Endothelial cell of umbilical vein (primary cell): ENCODE measurements around the gene UPF2. TPM values are rescaled to one million over a fixed set of nuclear protein-coding genes. Genes with fewer than 3 reads are reported as not detected.

ENCODE experiments used
- BruUV-seq: library from RNA; stranded (reverse); fragments of 400-500 nt; replicated peaks from 2 replicates; lab custom pipeline; 2021; lab: Mats Ljungman, UMichigan
- CTCF ChIA-PET: fragments of 300-600, 350-600 bp; sonication (Branson Sonifier 250); formaldehyde crosslinking; loops from one replicate; lab custom pipeline; 2021; ENCODE audit warnings: antibody characterized with exemption, inconsistent platforms; lab: Charles Lee
- POLR2A ChIA-PET: fragments of 300-600, 350-600 bp; sonication (Branson Sonifier 250); formaldehyde crosslinking; loops from one replicate; lab custom pipeline; 2021; ENCODE audit warnings: antibody characterized with exemption, inconsistent platforms; lab: Charles Lee
- DNase-seq: peaks from one replicate; pipeline ENCODE4 v3.0.0-alpha.2; 2011; ENCODE audit warnings: low read depth, low spot score
- FAIRE-seq: peaks from 2 replicates; lab custom pipeline; 2011; peaks lifted over from hg19 to GRCh38; lab: Jason Lieb, UNC
- H2AFZ ChIP-seq: 2 replicates; pipeline ENCODE4 v1.6.0; 2012; ENCODE audit warnings: low read depth, low read length, control low read depth, inconsistent platforms
- H3K27ac ChIP-seq: 2 replicates; pipeline ENCODE4 v1.5.1; 2011; ENCODE audit warnings: low read depth, mild to moderate bottlenecking, control low read depth, low read length, moderate library complexity; ENCODE audit not compliant: insufficient read depth
- H3K27me3 ChIP-seq, 2 experiments: 2 replicates each; pipeline versions ENCODE4 v1.6.0 to v1.6.1; 2011; ENCODE audit warnings: low read length in 2 of 2, mixed read lengths in 1 of 2; ENCODE audit not compliant: control insufficient read depth in 2 of 2, insufficient read depth in 2 of 2
- H3K36me3 ChIP-seq, 2 experiments: 2 replicates in 1 of 2; 3 replicates in 1 of 2; pipeline ENCODE4 v1.5.1; 2011; ENCODE audit warnings: low read length in 2 of 2, mild to moderate bottlenecking in 1 of 2, moderate library complexity in 1 of 2; ENCODE audit not compliant: control insufficient read depth in 2 of 2, insufficient read depth in 2 of 2; ENCODE audit errors: extremely low read depth in 1 of 2
- H3K4me1 ChIP-seq: 3 replicates; pipeline ENCODE4 v1.5.1; 2011; ENCODE audit warnings: mild to moderate bottlenecking, low read length; ENCODE audit not compliant: control insufficient read depth, insufficient read depth; ENCODE audit errors: extremely low read depth
- H3K4me2 ChIP-seq: 2 replicates; pipeline ENCODE4 v1.6.1; 2011; ENCODE audit warnings: low read length, control low read depth, mixed read lengths; ENCODE audit not compliant: insufficient read depth
- H3K4me3 ChIP-seq, 3 experiments: fragments of 200-600 bp in 1 of 3; sonication (generic), shearing (Covaris generic) in 1 of 3; replicated peaks in 1 of 3; 2 replicates each; pipeline ENCODE4 v1.5.1; 2011 to 2016; ENCODE audit warnings: control low read depth in 3 of 3, low read length in 3 of 3, mild to moderate bottlenecking in 2 of 3, inconsistent platforms in 1 of 3, low read depth in 1 of 3, moderate library complexity in 1 of 3; ENCODE audit not compliant: insufficient read depth in 1 of 3
- H3K79me2 ChIP-seq: 2 replicates; pipeline ENCODE4 v1.6.0; 2012; ENCODE audit warnings: low read length, inconsistent platforms; ENCODE audit not compliant: control insufficient read depth, insufficient read depth
- H3K9ac ChIP-seq: replicated peaks from 2 replicates; pipeline ENCODE3; 2011; ENCODE audit warnings: low read length, control low read depth; ENCODE audit not compliant: insufficient read depth; ENCODE audit errors: extremely low read depth
- H3K9me1 ChIP-seq: replicated peaks from 3 replicates; pipeline ENCODE4 v1.6.0; 2011; ENCODE audit warnings: mild to moderate bottlenecking, low read length; ENCODE audit not compliant: control insufficient read depth, insufficient read depth; ENCODE audit errors: extremely low read depth
- H3K9me3 ChIP-seq: replicated peaks from 2 replicates; pipeline ENCODE4 v1.5.1; 2012; ENCODE audit warnings: low read length, inconsistent platforms; ENCODE audit not compliant: control insufficient read depth, insufficient read depth
- H4K20me1 ChIP-seq: replicated peaks from 2 replicates; pipeline ENCODE3; 2011; ENCODE audit warnings: mild to moderate bottlenecking, low read length; ENCODE audit not compliant: control insufficient read depth, insufficient read depth; ENCODE audit errors: extremely low read depth
- EZH2 ChIP-seq: IDR thresholded peaks from 2 replicates; pipeline ENCODE4 v1.6.1; 2012; ENCODE audit warnings: borderline replicate concordance, low read depth, mild to moderate bottlenecking, moderate library complexity, low read length, inconsistent platforms; ENCODE audit not compliant: severe bottlenecking
- FOS ChIP-seq: IDR thresholded peaks from 2 replicates; pipeline ENCODE4 v1.6.1; 2011; ENCODE audit warnings: mild to moderate bottlenecking, low read length, moderate library complexity, borderline replicate concordance; ENCODE audit not compliant: insufficient read depth
- GATA2 ChIP-seq: IDR thresholded peaks from 2 replicates; pipeline ENCODE4 v1.7.0; 2011; ENCODE audit warnings: low read depth, mild to moderate bottlenecking, moderate library complexity, mixed read lengths, low read length; ENCODE audit not compliant: insufficient read length, insufficient read depth
- JUN ChIP-seq: IDR thresholded peaks from 2 replicates; pipeline ENCODE4 v1.6.1; 2011; ENCODE audit warnings: borderline replicate concordance, low read depth; ENCODE audit not compliant: insufficient read length, insufficient read depth
- MYC ChIP-seq: IDR thresholded peaks from one replicate; pipeline ENCODE4 v1.6.1; 2011; ENCODE audit warnings: mild to moderate bottlenecking, low read depth, low read length
- POLR2A ChIP-seq: IDR thresholded peaks from 2 replicates; pipeline ENCODE4 v1.6.1; 2012; ENCODE audit warnings: low read depth, mild to moderate bottlenecking, control low read depth, low read length
- POLR2AphosphoS5 ChIP-seq: IDR thresholded peaks from 2 replicates; pipeline ENCODE4 v1.6.1; 2012; ENCODE audit warnings: low read depth, mild to moderate bottlenecking, control low read depth, low read length, moderate library complexity; ENCODE audit not compliant: insufficient read depth
- dilution Hi-C: fragments of 300-500 bp; cut with MboI; formaldehyde crosslinking; loops from one replicate; pipeline ENCODE4 v1.15.0; 2019; ENCODE audit warnings: low sequenced_read_pairs; ENCODE audit not compliant: extremely low pct_ligation_motif_present
- intact Hi-C: fragments of 100-400 bp; cut with micrococcal nuclease; formaldehyde crosslinking; loops from one replicate; pipeline ENCODE4 v1.10.0; 2022
- polyA plus RNA-seq, 4 experiments: library from polyadenylated mRNA; depleted of rRNA in 3 of 4; stranded (reverse) in 3 of 4; unstranded in 1 of 4; fragments of >200 nt; gene quantifications; 2 replicates each; pipeline versions ENCODE4 v1.2.1 to v1.2.3, GENCODE V29; 2011 to 2012; ENCODE audit warnings: missing spikeins in 1 of 4
- total RNA-seq: library from RNA; stranded (reverse); gene quantifications from 2 replicates; pipeline ENCODE4 v1.2.3, GENCODE V29; 2021
- TF ChIP-seq, protein P1 (sequence below): IDR thresholded peaks from 2 replicates; pipeline ENCODE4 v1.6.1; 2011; ENCODE audit not compliant: insufficient read depth, insufficient read length
- TF ChIP-seq, protein P2 (sequence below), 2 donors: IDR thresholded peaks; 1 replicate in 1 of 2; 2 replicates in 1 of 2; pipeline ENCODE4 v1.5.1; 2011; ENCODE audit warnings: low read length in 2 of 2, mild to moderate bottlenecking in 2 of 2, moderate library complexity in 2 of 2, control low read depth in 1 of 2, inconsistent platforms in 1 of 2, low read depth in 1 of 2; ENCODE audit not compliant: insufficient read depth in 1 of 2; ENCODE audit errors: extremely low read depth in 1 of 2

Gene UPF2
- total and polyA plus RNA-seq, 2 donors (not counting 3 experiments of a cell fraction or from before 2014, with no cell fraction given) = 4.8 to 27.7 TPM

DNA sequence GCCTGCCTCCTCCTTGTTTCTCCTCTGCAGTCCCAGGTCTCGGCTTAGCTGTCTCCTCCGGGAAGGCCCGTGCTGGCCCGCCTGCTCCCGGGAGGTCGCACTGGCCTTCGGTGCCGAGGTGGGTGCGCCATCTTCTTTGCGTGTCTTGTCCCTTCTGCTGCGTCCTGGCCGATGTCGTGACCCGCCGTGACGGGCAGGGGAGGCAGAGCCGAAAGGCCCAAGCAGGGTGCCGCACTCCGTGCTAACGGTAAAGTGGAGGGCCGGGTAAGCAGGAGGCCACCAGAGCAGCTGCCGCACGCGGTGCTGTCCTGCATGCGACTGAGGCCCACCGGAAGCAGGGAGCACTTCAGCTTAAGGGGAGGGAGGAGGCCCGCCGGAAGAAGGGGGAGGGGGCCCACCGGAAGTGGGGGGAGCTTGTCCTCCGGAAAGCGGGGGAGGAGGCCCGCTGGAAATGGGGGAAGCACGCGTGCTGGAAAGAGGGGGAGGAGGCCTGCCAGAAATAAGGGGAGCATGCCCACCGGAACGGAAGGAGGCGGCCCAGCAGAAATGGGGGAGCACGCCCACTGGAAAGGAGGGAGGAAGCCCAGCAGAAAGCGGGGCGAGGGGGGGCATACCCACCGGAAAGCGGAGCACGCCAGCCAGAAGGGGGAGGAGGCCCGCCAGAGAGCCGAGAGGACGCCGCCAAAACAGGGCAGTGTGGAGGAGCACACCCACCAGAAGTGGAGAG lies 148.1 kb downstream of the UPF2 start:
- no peak overlapping the region for H3K9ac ChIP-seq
- no peaks in the 10 kb centered on the region for H3K9me1 ChIP-seq
- no peaks in the 10 kb centered on the region for H3K36me3 ChIP-seq
- intact Hi-C loops (no loop called here), dilution Hi-C loops (no loop called here)
- BruUV-seq = no TSS peak
- no peak overlapping the region for H3K4me2 ChIP-seq
- TF ChIP-seq, protein P1, sequence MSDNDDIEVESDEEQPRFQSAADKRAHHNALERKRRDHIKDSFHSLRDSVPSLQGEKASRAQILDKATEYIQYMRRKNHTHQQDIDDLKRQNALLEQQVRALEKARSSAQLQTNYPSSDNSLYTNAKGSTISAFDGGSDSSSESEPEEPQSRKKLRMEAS = no peak
- TF ChIP-seq, protein P2, sequence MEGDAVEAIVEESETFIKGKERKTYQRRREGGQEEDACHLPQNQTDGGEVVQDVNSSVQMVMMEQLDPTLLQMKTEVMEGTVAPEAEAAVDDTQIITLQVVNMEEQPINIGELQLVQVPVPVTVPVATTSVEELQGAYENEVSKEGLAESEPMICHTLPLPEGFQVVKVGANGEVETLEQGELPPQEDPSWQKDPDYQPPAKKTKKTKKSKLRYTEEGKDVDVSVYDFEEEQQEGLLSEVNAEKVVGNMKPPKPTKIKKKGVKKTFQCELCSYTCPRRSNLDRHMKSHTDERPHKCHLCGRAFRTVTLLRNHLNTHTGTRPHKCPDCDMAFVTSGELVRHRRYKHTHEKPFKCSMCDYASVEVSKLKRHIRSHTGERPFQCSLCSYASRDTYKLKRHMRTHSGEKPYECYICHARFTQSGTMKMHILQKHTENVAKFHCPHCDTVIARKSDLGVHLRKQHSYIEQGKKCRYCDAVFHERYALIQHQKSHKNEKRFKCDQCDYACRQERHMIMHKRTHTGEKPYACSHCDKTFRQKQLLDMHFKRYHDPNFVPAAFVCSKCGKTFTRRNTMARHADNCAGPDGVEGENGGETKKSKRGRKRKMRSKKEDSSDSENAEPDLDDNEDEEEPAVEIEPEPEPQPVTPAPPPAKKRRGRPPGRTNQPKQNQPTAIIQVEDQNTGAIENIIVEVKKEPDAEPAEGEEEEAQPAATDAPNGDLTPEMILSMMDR (IDR thresholded peaks at IDR 0.05; ENCODE audit: extremely low read depth in 1 of 2, insufficient read depth in 1 of 2, low read depth in 1 of 2, low read length in 2 of 2) = no peak
- TF ChIP-seq MYC = no peak
- TF ChIP-seq GATA2 = no peak
- TF ChIP-seq POLR2A = no peak
- TF ChIP-seq EZH2 = no peak
- TF ChIP-seq POLR2AphosphoS5 = no peak
- TF ChIP-seq JUN = no peak
- TF ChIP-seq FOS = no peak
- H2AFZ ChIP-seq = no peak overlapping the region
- FAIRE-seq = no peak
- no peaks in the 10 kb centered on the region for H3K79me2 ChIP-seq
- no peak overlapping the region for H3K27ac ChIP-seq
- no peak for DNase-seq
- ChIA-PET POLR2A (no interaction called here), CTCF (interaction anchor here (1.5 kb wide), 1 partner anchor 27 kb away, joined by 3 read pairs; no protein-coding TSS in a partner anchor)
- no peak overlapping the region for H3K4me3 ChIP-seq
- H3K27me3 ChIP-seq = no peaks in the 10 kb centered on the region
- no peaks in the 10 kb centered on the region for H4K20me1 ChIP-seq
- no peaks in the 10 kb centered on the region for H3K4me1 ChIP-seq
- H3K9me3 ChIP-seq = no peaks in the 10 kb centered on the region
